Stimulated activated CD4-positive, alpha-beta T cell treated with anti-CD3 and anti-CD28 coated beads, Interleukin-4, amount 100 ng/mL, for 4 hours (primary cell): ENCODE measurements around the gene FABP2.
"Not testable (repeated sequence)": the region's sequence is repeated elsewhere in the genome, so short reads cannot be mapped to it uniquely, and the experiment has no call there.

Source experiments
- DNase-seq, 2 experiments: peaks; one replicate each; pipeline ENCODE4 v3.0.0-alpha.2; 2020

The FABP2 gene

GRCh38 chr4:119307606-119308005 lies 14.3 kb downstream of the FABP2 start:
- no peak for DNase-seq

GRCh38 chr4:119304431-119304830 lies 17.5 kb downstream of the FABP2 start:
- no peak for DNase-seq

GRCh38 chr4:119303587-119304305 lies 18.2 kb downstream of the FABP2 start:
- no peak for DNase-seq

GRCh38 chr4:119302073-119302832 lies 19.7 kb downstream of the FABP2 start:
- DNase-seq: no peak

GRCh38 chr4:119300101-119300978 lies 21.6 kb downstream of the FABP2 start:
- DNase-seq: peak; percentile 91 to 92

- DNase-seq: no peak
Measured at GRCh38 chr4:119299741-119300100, 22.2 kb downstream of the FABP2 start.

- DNase-seq: no peak
Measured at GRCh38 chr4:119299260-119299671, 22.7 kb downstream of the FABP2 start.

GRCh38 chr4:119297795-119298194 lies 24.1 kb downstream of the FABP2 start:
- DNase-seq: no peak

GRCh38 chr4:119296356-119296755 lies 25.6 kb downstream of the FABP2 start:
- no peak for DNase-seq

GRCh38 chr4:119290598-119290997 lies 31.3 kb downstream of the FABP2 start:
- DNase-seq: no peak

- no peak for DNase-seq
Measured at GRCh38 chr4:119289313-119289712, 32.6 kb downstream of the FABP2 start.

GRCh38 chr4:119286377-119287002 lies 35.4 kb downstream of the FABP2 start:
- no peak for DNase-seq

GRCh38 chr4:119284876-119285780 lies 36.8 kb downstream of the FABP2 start:
- DNase-seq: no peak

GRCh38 chr4:119281393-119281792 lies 40.5 kb downstream of the FABP2 start:
- DNase-seq: no peak

GRCh38 chr4:119279945-119280344 lies 42.0 kb downstream of the FABP2 start:
- not testable (repeated sequence) for DNase-seq

- not testable (repeated sequence) for DNase-seq
Measured at GRCh38 chr4:119279541-119279940, 42.4 kb downstream of the FABP2 start.

- DNase-seq: no peak
Measured at GRCh38 chr4:119271361-119272085, 50.4 kb downstream of the FABP2 start.

- DNase-seq: no peak
Measured at GRCh38 chr4:119268466-119268865, 53.5 kb downstream of the FABP2 start.
